H9 (cell line): ENCODE data around the gene MICAL3. TPM values are rescaled to one million over a fixed set of nuclear protein-coding genes. Genes with fewer than 3 reads are reported as not detected.

ENCODE experiments used
- DNase-seq: peaks from one replicate; pipeline ENCODE4 v3.0.0-alpha.2; 2017
- H2AFZ ChIP-seq: one replicate; pipeline ENCODE4 v1.6.1; 2013; ENCODE audit warnings: mild to moderate bottlenecking, low read length, control low read depth, moderate library complexity
- H2AK5ac ChIP-seq: 2 replicates; pipeline ENCODE4 v1.6.1; 2013; ENCODE audit warnings: low read length, control low read depth, mixed read lengths; ENCODE audit not compliant: insufficient read length
- H2BK120ac ChIP-seq: one replicate; pipeline ENCODE4 v1.6.1; 2013; ENCODE audit warnings: low read depth, mild to moderate bottlenecking, low read length, control low read depth, inconsistent platforms; ENCODE audit not compliant: poor library complexity, severe bottlenecking
- H2BK12ac ChIP-seq: 2 replicates; pipeline ENCODE4 v1.6.1; 2013; ENCODE audit warnings: low read length, control low read depth, mixed read lengths, low read depth; ENCODE audit not compliant: insufficient read length
- H2BK15ac ChIP-seq: 2 replicates; pipeline ENCODE4 v1.6.1; 2013; ENCODE audit warnings: low read depth, low read length, control low read depth
- H2BK20ac ChIP-seq: one replicate; pipeline ENCODE4 v1.6.1; 2013; ENCODE audit warnings: low read depth, mild to moderate bottlenecking, low read length, control low read depth, inconsistent platforms; ENCODE audit not compliant: poor library complexity, severe bottlenecking
- H2BK5ac ChIP-seq: 2 replicates; pipeline ENCODE4 v1.6.1; 2013; ENCODE audit warnings: low read length, control low read depth, mixed read lengths; ENCODE audit not compliant: insufficient read length
- H3K14ac ChIP-seq: 2 replicates; pipeline ENCODE4 v1.6.1; 2013; ENCODE audit warnings: low read length, control low read depth; ENCODE audit not compliant: insufficient read depth
- H3K18ac ChIP-seq: 2 replicates; pipeline ENCODE4 v1.6.1; 2013; ENCODE audit warnings: low read depth, mild to moderate bottlenecking, mixed read lengths, low read length, control low read depth; ENCODE audit not compliant: insufficient read length
- H3K23ac ChIP-seq: 2 replicates; pipeline ENCODE4 v1.6.1; 2013; ENCODE audit warnings: low read length, control low read depth, mixed read lengths, low read depth; ENCODE audit not compliant: insufficient read length
- H3K23me2 ChIP-seq: 2 replicates; pipeline ENCODE4 v1.6.1; 2013; ENCODE audit warnings: low read depth, mild to moderate bottlenecking, mixed read lengths, low read length, control low read depth; ENCODE audit not compliant: insufficient read length, poor library complexity, severe bottlenecking
- H3K27ac ChIP-seq: 2 replicates; pipeline ENCODE4 v1.5.1; 2013; ENCODE audit warnings: low read length, control low read depth, mixed read lengths, low read depth; ENCODE audit not compliant: insufficient read length
- H3K27me3 ChIP-seq: 2 replicates; pipeline ENCODE4 v1.6.1; 2013; ENCODE audit warnings: low read length, control low read depth, inconsistent platforms; ENCODE audit not compliant: insufficient read depth
- H3K4ac ChIP-seq: 2 replicates; pipeline ENCODE4 v1.6.1; 2013; ENCODE audit warnings: low read depth, mild to moderate bottlenecking, control low read depth, inconsistent platforms, low read length, moderate library complexity
- H3K4me1 ChIP-seq: 2 replicates; pipeline ENCODE4 v1.6.1; 2013; ENCODE audit warnings: low read length, control low read depth, inconsistent platforms; ENCODE audit not compliant: insufficient read depth
- H3K4me2 ChIP-seq: 2 replicates; pipeline ENCODE4 v1.6.1; 2013; ENCODE audit warnings: low read length, control low read depth, mixed read lengths; ENCODE audit not compliant: insufficient read length, insufficient read depth
- H3K56ac ChIP-seq: 2 replicates; pipeline ENCODE4 v1.6.1; 2013; ENCODE audit warnings: low read depth, mild to moderate bottlenecking, mixed read lengths, low read length, control low read depth; ENCODE audit not compliant: insufficient read length
- H3K79me1 ChIP-seq: 2 replicates; pipeline ENCODE4 v1.6.1; 2013; ENCODE audit warnings: low read depth, mild to moderate bottlenecking, moderate library complexity, low read length, control low read depth, inconsistent platforms; ENCODE audit not compliant: insufficient read depth, poor library complexity, severe bottlenecking
- H3K79me2 ChIP-seq: 2 replicates; pipeline ENCODE4 v1.6.1; 2013; ENCODE audit warnings: low read length, control low read depth, inconsistent platforms; ENCODE audit not compliant: insufficient read depth
- H3K9ac ChIP-seq: 2 replicates; pipeline ENCODE4 v1.6.1; 2013; ENCODE audit warnings: low read length, control low read depth, mixed read lengths; ENCODE audit not compliant: insufficient read length; ENCODE audit errors: extremely low read depth
- H3K9me3 ChIP-seq: one replicate; pipeline ENCODE4 v1.6.1; 2013; ENCODE audit warnings: low read depth, low read length, inconsistent platforms; ENCODE audit not compliant: control insufficient read depth
- H3T11ph ChIP-seq: one replicate; pipeline ENCODE4 v1.6.1; 2013; ENCODE audit warnings: mild to moderate bottlenecking, low read length, control low read depth, inconsistent platforms
- H4K20me1 ChIP-seq: one replicate; pipeline ENCODE4 v1.6.1; 2013; ENCODE audit not compliant: control insufficient read depth, insufficient read length, insufficient read depth
- H4K5ac ChIP-seq: 2 replicates; pipeline ENCODE4 v1.6.1; 2013; ENCODE audit warnings: low read depth, mild to moderate bottlenecking, mixed read lengths, low read length, control low read depth; ENCODE audit not compliant: insufficient read length
- H4K8ac ChIP-seq: replicated peaks from 2 replicates; pipeline ENCODE4 v1.6.1; 2013; ENCODE audit warnings: low read length, control low read depth, mixed read lengths, low read depth; ENCODE audit not compliant: insufficient read length
- H4K91ac ChIP-seq: 2 replicates; pipeline ENCODE4 v1.6.1; 2013; ENCODE audit warnings: low read depth, mild to moderate bottlenecking, moderate library complexity, mixed read lengths, low read length, control low read depth; ENCODE audit not compliant: insufficient read length
- H3K27ac Mint-ChIP-seq, 3 experiments: 2 replicates in 2 of 3; 3 replicates in 1 of 3; pipeline ENCODE4 v1.8.0; 2020 to 2021; ENCODE audit warnings: mixed read lengths in 3 of 3, mild to moderate bottlenecking in 1 of 3, moderate library complexity in 1 of 3
- H3K27me3 Mint-ChIP-seq: 2 replicates; pipeline ENCODE4 v1.8.0; 2021; ENCODE audit warnings: low read depth, mild to moderate bottlenecking, moderate library complexity, mixed read lengths
- H3K36me3 Mint-ChIP-seq, 3 experiments: 2 replicates in 2 of 3; 3 replicates in 1 of 3; pipeline ENCODE4 v1.8.0; 2020 to 2021; ENCODE audit warnings: low read depth in 3 of 3, mixed read lengths in 3 of 3; ENCODE audit not compliant: insufficient read depth in 1 of 3
- H3K4me1 Mint-ChIP-seq, 2 experiments: 2 replicates each; pipeline ENCODE4 v1.8.0; 2020; ENCODE audit warnings: mixed read lengths in 2 of 2
- H3K4me3 Mint-ChIP-seq, 2 experiments: 2 replicates in 1 of 2; 3 replicates in 1 of 2; pipeline ENCODE4 v1.8.0; 2020 to 2021; ENCODE audit warnings: mild to moderate bottlenecking in 2 of 2, mixed read lengths in 2 of 2, moderate library complexity in 1 of 2
- H3K9me3 Mint-ChIP-seq, 2 experiments: 2 replicates in 1 of 2; 3 replicates in 1 of 2; pipeline ENCODE4 v1.8.0; 2020; ENCODE audit warnings: mild to moderate bottlenecking in 2 of 2, mixed read lengths in 2 of 2, moderate library complexity in 1 of 2
- CTCF ChIP-seq: fragments of 200-600 bp; sonication (generic); conservative IDR thresholded peaks from 3 replicates; pipeline ENCODE4 v1.8.0; 2021; ENCODE audit warnings: antibody characterized with exemption, mild to moderate bottlenecking
- WGBS: extraction: QIAGEN DNeasy Blood & Tissue Kit; methylation state at CpG from one replicate; pipeline ENCODE4 v1.1.7; 2013; ENCODE audit warnings: missing lambda C conversion rate, low lambda C conversion rate, mixed read lengths; ENCODE audit not compliant: insufficient read length; ENCODE audit errors: extremely low coverage; 5-methylcytosine and 5-hydroxymethylcytosine counted together
- total RNA-seq: library from RNA; stranded (reverse); gene quantifications from 2 replicates; pipeline ENCODE4 v1.2.1, GENCODE V29; 2021

MICAL3 gene
- total RNA-seq, 1 experiment from 2014 or later: 50.2 TPM

- no peak overlapping the region for H4K91ac ChIP-seq
- no peak overlapping the region for H3K4ac ChIP-seq
- no peak overlapping the region for H4K5ac ChIP-seq
- H3K27me3 Mint-ChIP-seq: peaks cover 3% of the 10 kb centered on the region
- no peak overlapping the region for H3T11ph ChIP-seq
- H3K9ac ChIP-seq: no peak overlapping the region
- H3K23ac ChIP-seq: no peak overlapping the region
- H2BK120ac ChIP-seq: no peak overlapping the region
- H3K18ac ChIP-seq: no peak overlapping the region
- H3K4me1 Mint-ChIP-seq: no peaks in the 10 kb centered on the region; a peak in 1 of 4 replicates
- H3K23me2 ChIP-seq: no peaks in the 10 kb centered on the region
- H4K20me1 ChIP-seq: no peaks in the 10 kb centered on the region
- H3K79me2 ChIP-seq: no peaks in the 10 kb centered on the region
- no peak overlapping the region for H2AFZ ChIP-seq
- no peak overlapping the region for H3K27ac Mint-ChIP-seq
- no peak overlapping the region for H3K27ac ChIP-seq
- peak; percentile 63 for DNase-seq
- WGBS: no CpG with 5 or more reads among the region's 7 CpGs
- H3K4me1 ChIP-seq: no peaks in the 10 kb centered on the region
- H3K9me3 ChIP-seq: no peaks in the 10 kb centered on the region
- H3K36me3 Mint-ChIP-seq: peaks cover 14 to 69% (median 50%) of the 10 kb centered on the region in 3 experiments; a peak in 6 of 7 replicates
- no peak overlapping the region for H4K8ac ChIP-seq
- no peak overlapping the region for H2AK5ac ChIP-seq
- no peak overlapping the region for H2BK12ac ChIP-seq
- no peak overlapping the region for H3K4me3 Mint-ChIP-seq
- H2BK20ac ChIP-seq: no peak overlapping the region
- peak; percentile 68 for TF ChIP-seq CTCF
- no peak overlapping the region for H3K56ac ChIP-seq
- H2BK15ac ChIP-seq: no peak overlapping the region
- no peak overlapping the region for H3K4me2 ChIP-seq
- H3K14ac ChIP-seq: no peak overlapping the region
- H3K27me3 ChIP-seq: no peaks in the 10 kb centered on the region; the same call in 1 of the 2 replicates
- H3K9me3 Mint-ChIP-seq: no peaks in the 10 kb centered on the region
- H3K79me1 ChIP-seq: no peaks in the 10 kb centered on the region
- H2BK5ac ChIP-seq: no peak overlapping the region
Measured at GRCh38 chr22:17888855-17889254, 135.5 kb downstream of the MICAL3 start.
